HepG2 (cell line): ENCODE results near the gene ELOVL7. TPM values are rescaled to one million over a fixed set of nuclear protein-coding genes. Genes with fewer than 3 reads are reported as not detected.

Source experiments
- ATAC-seq: fragments of 200-7000 bp; cut with Tn5 transposase; 3 replicates; pipeline ENCODE4 v1.9.1; 2020; ENCODE audit warnings: mild to moderate bottlenecking, moderate library complexity
- BruUV-seq: library from RNA; stranded (reverse); fragments of 400-500 nt; replicated peaks from 2 replicates; lab custom pipeline; 2021; lab: Mats Ljungman, UMichigan
- CTCF ChIA-PET: fragments of 300-600 bp; formaldehyde crosslinking; extraction: SDS; loops from one replicate; lab custom pipeline; 2021; ENCODE audit warnings: low total read pairs, inconsistent platforms, low intra/inter-chr PET ratio; lab: Yijun Ruan, JAX
- POLR2A ChIA-PET: fragments of 350-600 bp; sonication (Branson Sonifier 250); formaldehyde crosslinking; loops from one replicate; lab custom pipeline; 2020; ENCODE audit warnings: antibody characterized with exemption, inconsistent platforms; lab: Yijun Ruan, JAX
- DNase-seq: peaks from one replicate; pipeline ENCODE4 v3.0.0-alpha.2; 2015; ENCODE audit warnings: low spot score
- FAIRE-seq: peaks from 3 replicates; lab custom pipeline; 2011; peaks lifted over from hg19 to GRCh38; lab: Jason Lieb, UNC
- H2AFZ ChIP-seq: one replicate; pipeline ENCODE4 v1.6.1; 2011; ENCODE audit warnings: low read length, inconsistent platforms
- H3K27ac ChIP-seq: fragments of 300-600 bp; 3 replicates; pipeline ENCODE4 v1.8.0; 2011; ENCODE audit warnings: mixed run types, mild to moderate bottlenecking, mixed read lengths, low read length, inconsistent platforms; ENCODE audit not compliant: insufficient read depth; ENCODE audit errors: extremely low read length
- H3K27me3 ChIP-seq, 2 experiments: fragments of 200-600 bp in 1 of 2; 2 replicates in 1 of 2; 3 replicates in 1 of 2; pipeline versions ENCODE4 v1.6.0 to v1.8.0; 2011; ENCODE audit warnings: low read length in 2 of 2, mild to moderate bottlenecking in 2 of 2, moderate library complexity in 2 of 2, inconsistent platforms in 1 of 2; ENCODE audit not compliant: insufficient read depth in 2 of 2, control insufficient read depth in 1 of 2
- H3K36me3 ChIP-seq, 2 experiments: fragments of 200-600 bp in 1 of 2; replicated peaks in 1 of 2; 2 replicates in 1 of 2; 3 replicates in 1 of 2; pipeline versions ENCODE4 v1.5.1 to v1.8.0; 2011; ENCODE audit warnings: low read length in 2 of 2, inconsistent platforms in 1 of 2; ENCODE audit not compliant: insufficient read depth in 2 of 2, control insufficient read depth in 1 of 2
- H3K4me1 ChIP-seq: 2 replicates; pipeline ENCODE4 v1.5.1; 2012; ENCODE audit warnings: low read length, inconsistent platforms; ENCODE audit not compliant: insufficient read depth
- H3K4me2 ChIP-seq: 2 replicates; pipeline ENCODE4 v1.6.0; 2011; ENCODE audit warnings: low read depth, low read length, inconsistent platforms
- H3K4me3 ChIP-seq, 3 experiments: fragments of 200-600 bp in 1 of 3; sonication (generic), shearing (Covaris generic) in 1 of 3; replicated peaks in 1 of 3; 2 replicates each; pipeline ENCODE4 v1.5.1; 2011 to 2016; ENCODE audit warnings: low read length in 3 of 3, inconsistent platforms in 2 of 3, low read depth in 2 of 3, mild to moderate bottlenecking in 2 of 3, control low read depth in 1 of 3, mixed read lengths in 1 of 3; ENCODE audit not compliant: insufficient read depth in 1 of 3
- H3K79me2 ChIP-seq: one replicate; pipeline ENCODE4 v1.6.1; 2011; ENCODE audit warnings: low read length, inconsistent platforms; ENCODE audit not compliant: insufficient read depth
- H3K9ac ChIP-seq: 2 replicates; pipeline ENCODE4 v1.6.0; 2011; ENCODE audit warnings: mild to moderate bottlenecking, low read depth, low read length, inconsistent platforms; ENCODE audit not compliant: insufficient read depth
- H3K9me3 ChIP-seq: 2 replicates; pipeline ENCODE4 v1.5.1; 2012; ENCODE audit warnings: mild to moderate bottlenecking, low read length
- H4K20me1 ChIP-seq: 2 replicates; pipeline ENCODE4 v1.6.0; 2011; ENCODE audit warnings: inconsistent platforms, mild to moderate bottlenecking, low read length, moderate library complexity; ENCODE audit not compliant: insufficient read depth
- CEBPB ChIP-seq: IDR thresholded peaks from 2 replicates; pipeline ENCODE4 v1.6.1; 2011; ENCODE audit warnings: low read depth, low read length, improper control_type of control experiment, borderline replicate concordance
- KDM1A ChIP-seq: IDR thresholded peaks from 2 replicates; pipeline ENCODE4 v1.6.1; 2016; ENCODE audit warnings: missing compliant biosample characterization
- MTF2 ChIP-seq: sonication (generic); formaldehyde crosslinking; IDR thresholded peaks from 2 replicates; pipeline ENCODE4 v1.5.0; 2020; ENCODE audit warnings: missing genetic modification reagents, borderline replicate concordance
- PHF21A ChIP-seq: sonication (generic); formaldehyde crosslinking; IDR thresholded peaks from 2 replicates; pipeline ENCODE4 v1.5.0; 2020; ENCODE audit warnings: mild to moderate bottlenecking, missing genetic modification reagents
- PRMT3 ChIP-seq: sonication (generic); formaldehyde crosslinking; IDR thresholded peaks from 2 replicates; pipeline ENCODE4 v1.8.1; 2022; ENCODE audit warnings: low read depth, mild to moderate bottlenecking, moderate library complexity, missing genetic modification reagents, borderline replicate concordance
- RBM22 ChIP-seq: fragments of 200-400 bp; formaldehyde crosslinking; optimal IDR thresholded peaks from 2 replicates; pipeline ENCODE3; 2017; ENCODE audit warnings: mild to moderate bottlenecking, low read length, moderate library complexity
- RCOR2 ChIP-seq: IDR thresholded peaks from 2 replicates; pipeline ENCODE4 v1.6.1; 2016; ENCODE audit warnings: missing biosample characterization, missing genetic modification reagents
- XRCC5 ChIP-seq: fragments of 200-400 bp; formaldehyde crosslinking; optimal IDR thresholded peaks from 2 replicates; pipeline ENCODE3; 2017; ENCODE audit warnings: mild to moderate bottlenecking, low read length
- ZBTB39 ChIP-seq: sonication (generic); formaldehyde crosslinking; IDR thresholded peaks from 2 replicates; pipeline ENCODE4 v1.5.0; 2020; ENCODE audit warnings: missing genetic modification reagents
- ZFP41 ChIP-seq: sonication (generic); formaldehyde crosslinking; IDR thresholded peaks from 2 replicates; pipeline ENCODE4 v1.4.0; 2020; ENCODE audit warnings: mild to moderate bottlenecking, missing genetic modification reagents, borderline replicate concordance
- ZNF264 ChIP-seq: sonication (generic); formaldehyde crosslinking; IDR thresholded peaks from 2 replicates; pipeline ENCODE4 v1.4.0; 2020; ENCODE audit warnings: missing genetic modification reagents
- ZNF766 ChIP-seq: sonication (generic); formaldehyde crosslinking; IDR thresholded peaks from 2 replicates; pipeline ENCODE4 v1.5.0; 2020; ENCODE audit warnings: missing genetic modification reagents, borderline replicate concordance
- WGBS: methylation state at CpG from one replicate; pipeline ENCODE4 v1.1.6; 2017; ENCODE audit warnings: low lambda C conversion rate; 5-methylcytosine and 5-hydroxymethylcytosine counted together
- in situ Hi-C: cut with HindIII; loops from 2 replicates; pipeline ENCODE4 v1.10.0; 2017; ENCODE audit warnings: low pct_unique_long_range_greater_than_20kb; ENCODE audit not compliant: extremely low pct_ligation_motif_present
- intact Hi-C: fragments of 100-400 bp; cut with micrococcal nuclease; formaldehyde crosslinking; loops from one replicate; pipeline ENCODE4 v1.10.0; 2022; ENCODE audit not compliant: unreplicated experiment
- polyA plus RNA-seq, 8 experiments: library from polyadenylated mRNA; depleted of rRNA in 3 of 8; stranded (reverse) in 7 of 8; unstranded in 1 of 8; fragments of >200 nt; fragmentation: Illumina TruSeq in 4 of 8; extraction: Trizol in 4 of 8; gene quantifications; 2 replicates each; pipeline versions ENCODE4 v1.2.1 to v1.2.3, GENCODE V29; 2011 to 2016; ENCODE audit warnings: low read depth in 4 of 8, missing spikeins in 1 of 8, mixed read lengths in 1 of 8; ENCODE audit not compliant: insufficient read depth in 1 of 8
- total RNA-seq, 5 experiments: library from RNA; depleted of rRNA; stranded (reverse); fragments of >200 nt; fragmentation: Illumina TruSeq; extraction: Trizol; gene quantifications; 2 replicates each; pipeline ENCODE4 v1.2.3, GENCODE V29; 2016; ENCODE audit warnings: low read depth in 1 of 5

ELOVL7 gene
- total and polyA plus RNA-seq, 2 of the 13 experiments (the other 11 are each of a cell fraction or from before 2014, with no cell fraction given): 4.5 to 7.3 TPM

- Histone ChIP-seq H3K36me3 (no peaks in the 10 kb centered on the region), H3K4me1 (no peaks in the 10 kb centered on the region), H3K27me3 (peaks cover 0 to 3% of the 10 kb centered on the region in 2 experiments; a peak in 2 of 5 replicates), H3K27ac (no peak overlapping the region), H3K9ac (no peak overlapping the region), H3K4me2 (no peak overlapping the region), H3K79me2 (no peaks in the 10 kb centered on the region), H3K9me3 (no peaks in the 10 kb centered on the region), H3K4me3 (no peak overlapping the region), H2AFZ (no peak overlapping the region), H4K20me1 (no peaks in the 10 kb centered on the region)
- in situ Hi-C loops (no loop called here), intact Hi-C loops (no loop called here)
- ATAC-seq (no peak), DNase-seq (no peak), FAIRE-seq (no peak)
- ChIA-PET CTCF (no interaction called here), POLR2A (no interaction called here)
- no TSS peak for BruUV-seq
- no peak for TF ChIP-seq RCOR2 (CRISPR knock-in tag)
- no peak for TF ChIP-seq PRMT3
- no peak for TF ChIP-seq MTF2 (CRISPR knock-in tag)
- TF ChIP-seq CEBPB: peak; percentile 36; the same call in 1 of the 2 replicates
- TF ChIP-seq, all 625 proteins: peak for 1
Observed at GRCh38 chr5:60719329-60719728, 124.7 kb downstream of the ELOVL7 start.

- Histone ChIP-seq H3K4me1 (no peaks in the 10 kb centered on the region), H3K79me2 (no peaks in the 10 kb centered on the region), H3K9me3 (no peaks in the 10 kb centered on the region), H3K27me3 (peaks cover 0 to 3% of the 10 kb centered on the region in 2 experiments; a peak in 2 of 5 replicates), H3K9ac (no peak overlapping the region), H3K27ac (no peak overlapping the region), H3K4me2 (no peak overlapping the region), H3K4me3 (no peak overlapping the region), H2AFZ (no peak overlapping the region), H3K36me3 (no peaks in the 10 kb centered on the region), H4K20me1 (no peaks in the 10 kb centered on the region)
- no TSS peak for BruUV-seq
- TF ChIP-seq PHF21A (no peak), ZBTB39 (CRISPR knock-in tag) (no peak), ZNF766 (CRISPR knock-in tag) (no peak), XRCC5 (no peak), ZNF264 (CRISPR knock-in tag) (no peak), KDM1A (CRISPR knock-in tag) (no peak), ZFP41 (CRISPR knock-in tag) (no peak), RBM22 (no peak)
- FAIRE-seq: no peak
- intact Hi-C loops (no loop called here), in situ Hi-C loops (no loop called here)
- 24% methylated on average over 3 of the region's 3 CpGs for WGBS
- ChIA-PET POLR2A (no interaction called here), CTCF (no interaction called here)
- DNase-seq: no peak
- ATAC-seq: no peak
Observed at GRCh38 chr5:60718166-60718892, 125.7 kb downstream of the ELOVL7 start.
